Activated naive CD4-positive, alpha-beta T cell treated with anti-CD3 and anti-CD28 coated beads, Interleukin-2, amount 50 U/mL, for 24 hours (primary cell): ENCODE results near the gene TMEM86A.
"Not testable (repeated sequence)": the region's sequence is repeated elsewhere in the genome, so short reads cannot be mapped to it uniquely, and the experiment has no call there.

Source experiments
- H3K27ac Mint-ChIP-seq: one replicate; pipeline ENCODE4 v1.8.0; 2021; ENCODE audit warnings: mild to moderate bottlenecking, mixed read lengths
- H3K27me3 Mint-ChIP-seq: one replicate; pipeline ENCODE4 v1.8.0; 2021; ENCODE audit warnings: mixed read lengths
- H3K36me3 Mint-ChIP-seq: one replicate; pipeline ENCODE4 v1.8.0; 2021; ENCODE audit warnings: mixed read lengths
- H3K4me1 Mint-ChIP-seq: one replicate; pipeline ENCODE4 v1.8.0; 2021; ENCODE audit warnings: mixed read lengths
- H3K4me3 Mint-ChIP-seq: one replicate; pipeline ENCODE4 v1.8.0; 2021; ENCODE audit warnings: mild to moderate bottlenecking, mixed read lengths
- H3K9me3 Mint-ChIP-seq: one replicate; pipeline ENCODE4 v1.8.0; 2021; ENCODE audit warnings: mixed read lengths

The TMEM86A gene

GRCh38 chr11:18698341-18699268, at the start of gene TMEM86A:
Gene TMEM86A, plus strand, starts transcription at chr11:18698779. Its CDS starts 108 bp downstream, at chr11:18698887.
- Mint-ChIP-seq H3K4me3 (peak within 1 kb of the TSS; percentile 84), H3K9me3 (no peaks in the 10 kb centered on the region), H3K4me1 (peaks cover 19% of the 10 kb centered on the region), H3K27ac (peak within 1 kb of the TSS; percentile 35), H3K36me3 (no peaks in the 10 kb centered on the region), H3K27me3 (no peaks in the 10 kb centered on the region)

- no peaks in the 10 kb centered on the region for H3K27me3 Mint-ChIP-seq
- H3K9me3 Mint-ChIP-seq = no peaks in the 10 kb centered on the region
- no peaks in the 10 kb centered on the region for H3K36me3 Mint-ChIP-seq
- H3K4me3 Mint-ChIP-seq = no peak overlapping the region
- H3K4me1 Mint-ChIP-seq = no peaks in the 10 kb centered on the region
- H3K27ac Mint-ChIP-seq = no peak overlapping the region
Measured at GRCh38 chr11:18650353-18650752, 48.2 kb upstream of the TMEM86A start.

GRCh38 chr11:18650859-18651557, 47.6 kb upstream of the TMEM86A start:
- H3K36me3 Mint-ChIP-seq = no peaks in the 10 kb centered on the region
- no peaks in the 10 kb centered on the region for H3K27me3 Mint-ChIP-seq
- H3K4me3 Mint-ChIP-seq = no peak overlapping the region
- H3K9me3 Mint-ChIP-seq = no peaks in the 10 kb centered on the region
- H3K27ac Mint-ChIP-seq = no peak overlapping the region
- H3K4me1 Mint-ChIP-seq = no peaks in the 10 kb centered on the region

GRCh38 chr11:18657673-18658072, 40.9 kb upstream of the TMEM86A start:
- H3K4me3 Mint-ChIP-seq = no peak overlapping the region
- H3K4me1 Mint-ChIP-seq = no peaks in the 10 kb centered on the region
- H3K27me3 Mint-ChIP-seq = peaks cover 3% of the 10 kb centered on the region
- H3K27ac Mint-ChIP-seq = no peak overlapping the region
- no peaks in the 10 kb centered on the region for H3K9me3 Mint-ChIP-seq
- peaks cover 3% of the 10 kb centered on the region for H3K36me3 Mint-ChIP-seq

- not testable (repeated sequence) for H3K36me3 Mint-ChIP-seq, H3K9me3 Mint-ChIP-seq, H3K27me3 Mint-ChIP-seq
- Mint-ChIP-seq H3K4me1 (peaks cover 34% of the 10 kb centered on the region), H3K27ac (peak overlapping the region; percentile 65), H3K4me3 (peak overlapping the region; percentile 35)
Measured at GRCh38 chr11:18665353-18665872, 33.2 kb upstream of the TMEM86A start.

GRCh38 chr11:18668131-18668530, 30.4 kb upstream of the TMEM86A start:
- Mint-ChIP-seq H3K4me3 (no peak overlapping the region), H3K9me3 (no peaks in the 10 kb centered on the region), H3K4me1 (peaks cover 55% of the 10 kb centered on the region), H3K27me3 (no peaks in the 10 kb centered on the region), H3K27ac (peak overlapping the region; percentile 17), H3K36me3 (no peaks in the 10 kb centered on the region)

GRCh38 chr11:18669219-18669596, 29.4 kb upstream of the TMEM86A start:
- Mint-ChIP-seq H3K4me3 (peak overlapping the region; percentile 5), H3K27ac (peak overlapping the region; percentile 38), H3K4me1 (peaks cover 60% of the 10 kb centered on the region), H3K27me3 (no peaks in the 10 kb centered on the region), H3K9me3 (no peaks in the 10 kb centered on the region), H3K36me3 (no peaks in the 10 kb centered on the region)

- peak overlapping the region; percentile 38 for H3K27ac Mint-ChIP-seq
- H3K27me3 Mint-ChIP-seq = no peaks in the 10 kb centered on the region
- H3K4me3 Mint-ChIP-seq = no peak overlapping the region
- no peaks in the 10 kb centered on the region for H3K36me3 Mint-ChIP-seq
- no peaks in the 10 kb centered on the region for H3K9me3 Mint-ChIP-seq
- peaks cover 60% of the 10 kb centered on the region for H3K4me1 Mint-ChIP-seq
Measured at GRCh38 chr11:18669711-18670110, 28.9 kb upstream of the TMEM86A start.

GRCh38 chr11:18671246-18671645, 27.3 kb upstream of the TMEM86A start:
- Mint-ChIP-seq H3K36me3 (no peaks in the 10 kb centered on the region), H3K9me3 (no peaks in the 10 kb centered on the region), H3K4me1 (peaks cover 51% of the 10 kb centered on the region), H3K4me3 (peak overlapping the region; percentile 69), H3K27me3 (no peaks in the 10 kb centered on the region), H3K27ac (peak overlapping the region; percentile 95)

- peak overlapping the region; percentile 88 for H3K27ac Mint-ChIP-seq
Measured at GRCh38 chr11:18672209-18672608, 26.4 kb upstream of the TMEM86A start.

GRCh38 chr11:18676803-18677202, 21.8 kb upstream of the TMEM86A start:
- no peaks in the 10 kb centered on the region for H3K27me3 Mint-ChIP-seq
- peaks cover 25% of the 10 kb centered on the region for H3K4me1 Mint-ChIP-seq
- no peak overlapping the region for H3K4me3 Mint-ChIP-seq
- no peaks in the 10 kb centered on the region for H3K9me3 Mint-ChIP-seq
- H3K36me3 Mint-ChIP-seq = no peaks in the 10 kb centered on the region
- no peak overlapping the region for H3K27ac Mint-ChIP-seq

More at GRCh38 chr11:18672209-18672608, 26.4 kb upstream of the TMEM86A start:
- not testable (repeated sequence) for H3K27me3 Mint-ChIP-seq, H3K36me3 Mint-ChIP-seq, H3K9me3 Mint-ChIP-seq
- Mint-ChIP-seq H3K4me1 (peaks cover 51% of the 10 kb centered on the region), H3K4me3 (peak overlapping the region; percentile 66)

- Mint-ChIP-seq H3K36me3 (no peaks in the 10 kb centered on the region), H3K9me3 (no peaks in the 10 kb centered on the region), H3K4me1 (peaks cover 19% of the 10 kb centered on the region), H3K4me3 (no peak overlapping the region), H3K27me3 (no peaks in the 10 kb centered on the region), H3K27ac (no peak overlapping the region)
Measured at GRCh38 chr11:18677560-18677959, 21.0 kb upstream of the TMEM86A start.

GRCh38 chr11:18681949-18682348, 16.6 kb upstream of the TMEM86A start:
- H3K36me3 Mint-ChIP-seq, H3K4me3 Mint-ChIP-seq, H3K9me3 Mint-ChIP-seq, H3K27me3 Mint-ChIP-seq, H3K4me1 Mint-ChIP-seq, H3K27ac Mint-ChIP-seq: not testable (repeated sequence)

- Mint-ChIP-seq H3K36me3 (no peaks in the 10 kb centered on the region), H3K9me3 (no peaks in the 10 kb centered on the region), H3K4me1 (peaks cover 10% of the 10 kb centered on the region), H3K27me3 (no peaks in the 10 kb centered on the region), H3K4me3 (no peak overlapping the region), H3K27ac (no peak overlapping the region)
Measured at GRCh38 chr11:18682466-18682865, 16.1 kb upstream of the TMEM86A start.

GRCh38 chr11:18684267-18684666, 14.3 kb upstream of the TMEM86A start:
- peaks cover 5% of the 10 kb centered on the region for H3K4me1 Mint-ChIP-seq
- no peak overlapping the region for H3K4me3 Mint-ChIP-seq
- H3K9me3 Mint-ChIP-seq = no peaks in the 10 kb centered on the region
- no peak overlapping the region for H3K27ac Mint-ChIP-seq
- no peaks in the 10 kb centered on the region for H3K36me3 Mint-ChIP-seq
- H3K27me3 Mint-ChIP-seq = no peaks in the 10 kb centered on the region
